Lower leg skin (tissue), 4 donors: ENCODE results near the gene VRTN. TPM values are rescaled to one million over a fixed set of nuclear protein-coding genes. Genes with fewer than 3 reads are reported as not detected.

Source experiments
- DNase-seq, 2 donors: peaks; one replicate each; pipeline ENCODE4 v3.0.0-alpha.2; 2019; ENCODE audit warnings: low spot score in 2 of 2
- H3K4me3 ChIP-seq: fragments of 200-600 bp; sonication (generic); 2 replicates; pipeline ENCODE4 v1.5.1; 2017; ENCODE audit warnings: mild to moderate bottlenecking, low read depth; ENCODE audit not compliant: poor library complexity, severe bottlenecking
- POLR2A ChIP-seq, 2 donors: fragments of 450-650 bp; IDR thresholded peaks; one replicate each; pipeline ENCODE4 v1.6.1; 2016 to 2017; ENCODE audit warnings: antibody characterized with exemption in 2 of 2, mild to moderate bottlenecking in 1 of 2, moderate library complexity in 1 of 2
- WGBS, 2 donors: methylation state at CpG; one replicate each; pipeline ENCODE4 v1.1.5; 2018; 5-methylcytosine and 5-hydroxymethylcytosine counted together
- intact Hi-C: fragments of 100-400 bp; cut with DNase I; formaldehyde crosslinking; loops from one replicate; pipeline ENCODE4 v1.15.0; 2023; ENCODE audit warnings: low total_unique reads
- total RNA-seq, 4 donors: library from RNA; depleted of rRNA; stranded (reverse); fragments of >200 nt; gene quantifications; one replicate each; pipeline ENCODE4 v1.1.0, GENCODE V29; 2016
- TF ChIP-seq, protein P1 (sequence below), 3 donors: fragments of 450-650 bp; IDR thresholded peaks; one replicate each; pipeline ENCODE4 v1.5.1; 2016; ENCODE audit warnings: antibody characterized with exemption in 3 of 3, mild to moderate bottlenecking in 3 of 3, moderate library complexity in 2 of 3

The VRTN gene
- total RNA-seq, 4 donors from 2014 or later: not detected

DNA sequence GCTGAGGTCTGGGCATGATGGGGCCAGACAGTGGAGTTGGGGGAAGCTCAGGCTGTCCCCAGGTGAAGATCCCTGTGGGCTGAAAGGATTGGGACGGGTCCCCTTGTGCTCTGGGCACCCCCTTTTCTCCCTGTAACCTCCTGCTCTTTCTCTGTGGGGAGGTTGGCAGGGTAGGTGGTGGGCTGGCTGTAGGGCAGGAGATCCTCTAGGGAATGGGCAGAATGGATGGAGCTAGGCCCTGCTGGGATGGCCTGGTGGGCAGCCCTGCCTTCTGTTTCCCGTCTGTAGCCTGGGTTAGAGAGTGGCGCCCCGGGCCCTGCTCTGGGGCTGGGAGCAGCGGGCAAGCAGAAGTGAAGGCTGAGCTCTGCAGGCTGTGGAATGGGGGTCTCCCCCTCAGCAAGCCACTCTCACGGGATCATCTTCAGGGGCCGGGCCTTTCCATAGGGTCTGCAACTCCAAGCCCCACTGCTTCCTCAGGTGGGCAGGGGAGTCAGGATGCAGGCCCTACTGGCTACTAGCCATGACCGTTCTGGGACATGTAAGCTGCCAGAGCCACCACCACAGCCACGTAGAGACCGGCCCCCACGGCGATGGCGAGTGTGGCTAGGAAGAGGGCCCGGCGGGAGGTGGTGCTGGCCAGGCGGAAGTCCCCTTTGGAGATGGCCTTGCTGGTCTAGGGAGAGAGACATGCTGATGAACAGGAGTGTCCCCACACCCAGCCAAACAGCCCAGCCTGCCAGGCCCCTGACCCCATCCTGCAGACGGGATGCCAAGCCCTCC lies 58.9 kb downstream of the VRTN start:
- no peak for TF ChIP-seq POLR2A (IDR thresholded peaks at IDR 0.05)
- TF ChIP-seq, protein P1, sequence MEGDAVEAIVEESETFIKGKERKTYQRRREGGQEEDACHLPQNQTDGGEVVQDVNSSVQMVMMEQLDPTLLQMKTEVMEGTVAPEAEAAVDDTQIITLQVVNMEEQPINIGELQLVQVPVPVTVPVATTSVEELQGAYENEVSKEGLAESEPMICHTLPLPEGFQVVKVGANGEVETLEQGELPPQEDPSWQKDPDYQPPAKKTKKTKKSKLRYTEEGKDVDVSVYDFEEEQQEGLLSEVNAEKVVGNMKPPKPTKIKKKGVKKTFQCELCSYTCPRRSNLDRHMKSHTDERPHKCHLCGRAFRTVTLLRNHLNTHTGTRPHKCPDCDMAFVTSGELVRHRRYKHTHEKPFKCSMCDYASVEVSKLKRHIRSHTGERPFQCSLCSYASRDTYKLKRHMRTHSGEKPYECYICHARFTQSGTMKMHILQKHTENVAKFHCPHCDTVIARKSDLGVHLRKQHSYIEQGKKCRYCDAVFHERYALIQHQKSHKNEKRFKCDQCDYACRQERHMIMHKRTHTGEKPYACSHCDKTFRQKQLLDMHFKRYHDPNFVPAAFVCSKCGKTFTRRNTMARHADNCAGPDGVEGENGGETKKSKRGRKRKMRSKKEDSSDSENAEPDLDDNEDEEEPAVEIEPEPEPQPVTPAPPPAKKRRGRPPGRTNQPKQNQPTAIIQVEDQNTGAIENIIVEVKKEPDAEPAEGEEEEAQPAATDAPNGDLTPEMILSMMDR (IDR thresholded peaks at IDR 0.05): no peak
- WGBS, 2 donors: 89% methylated on average over 11 to 17 of the region's 17 CpGs
- H3K4me3 ChIP-seq: no peak overlapping the region
- intact Hi-C loops: no loop called here
- no peak for DNase-seq

- TF ChIP-seq, protein P1 (IDR thresholded peaks at IDR 0.05): no peak
- TF ChIP-seq POLR2A (IDR thresholded peaks at IDR 0.05): no peak
- DNase-seq: no peak
- H3K4me3 ChIP-seq: no peak overlapping the region
- intact Hi-C loops: no loop called here
- 88 to 99% methylated on average over 4 to 5 of the region's 5 CpGs for WGBS, 2 donors
Measured at GRCh38 chr14:74407801-74408154, 59.5 kb downstream of the VRTN start.

DNA sequence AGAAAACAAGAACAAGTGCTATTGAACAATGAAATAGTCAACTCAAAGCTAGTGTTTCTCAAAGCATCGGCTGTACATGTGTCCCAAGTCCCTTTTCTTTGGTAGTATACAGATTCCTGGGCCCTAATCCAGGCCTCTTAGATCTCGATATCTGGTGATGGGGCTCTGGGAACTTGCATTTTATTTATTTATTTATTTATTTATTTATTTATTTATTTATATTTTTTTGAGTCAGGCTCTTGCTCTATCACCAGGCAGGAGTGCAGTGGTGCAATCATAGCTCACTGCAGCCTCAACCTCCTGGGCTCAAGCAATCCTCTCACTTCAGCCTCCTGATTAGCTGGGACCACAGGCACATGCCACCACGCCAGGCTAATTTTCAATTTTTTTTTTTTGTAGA lies 60.6 kb downstream of the VRTN start:
- no peak overlapping the region for H3K4me3 ChIP-seq
- TF ChIP-seq, protein P1 (IDR thresholded peaks at IDR 0.05): no peak
- no peak for TF ChIP-seq POLR2A (IDR thresholded peaks at IDR 0.05)
- intact Hi-C loops: no loop called here
- DNase-seq: no peak
- 91 to 95% methylated on average over 3 of the region's 3 CpGs for whole genome bisulfite sequencing, 2 donors

DNA sequence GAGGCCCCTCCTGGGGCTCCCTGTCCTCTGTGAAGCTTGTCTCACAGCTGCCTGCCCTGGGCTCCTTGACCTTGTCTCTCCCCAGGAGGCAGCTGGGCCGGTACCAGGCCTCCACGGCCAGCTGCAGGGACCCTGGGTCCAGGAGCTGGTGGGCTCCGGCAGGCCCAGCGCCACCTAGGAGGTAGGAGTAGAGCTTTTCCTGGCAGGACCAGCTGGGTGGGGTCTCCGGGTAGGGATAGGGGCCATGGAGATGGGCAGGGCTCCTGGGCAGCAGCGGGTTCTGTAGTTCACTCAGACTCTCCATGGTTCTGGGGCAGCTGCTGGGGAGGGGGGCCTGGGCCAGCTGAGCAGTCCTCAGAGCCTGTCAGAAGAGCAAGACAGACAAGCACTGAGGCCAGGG lies 61.2 kb downstream of the VRTN start:
- DNase-seq: no peak
- intact Hi-C loops: no loop called here
- WGBS, 2 donors: 72 to 88% methylated on average over 4 to 5 of the region's 6 CpGs
- no peak overlapping the region for H3K4me3 ChIP-seq
- TF ChIP-seq, protein P1 (IDR thresholded peaks at IDR 0.05): no peak
- TF ChIP-seq POLR2A (IDR thresholded peaks at IDR 0.05): no peak

Other genes with a start within 250 kb of the VRTN start
- gene VSX2, start 109.0 kb upstream of the VRTN start, total RNA-seq: not detected
- gene ABCD4, start 45.5 kb upstream of the VRTN start, total RNA-seq: 10 to 100 TPM; 29.6 to 50.3 (median 33.9) TPM
- under 1 TPM; 0.13 to 0.69 (median 0.33) TPM for gene SYNDIG1L, start 77.7 kb downstream of the VRTN start, total RNA-seq
- gene NPC2, start 144.8 kb downstream of the VRTN start, total RNA-seq: 100 to 1,000 TPM; 229 to 483 (median 297) TPM
- 10 to 100 TPM in 3 of 4 donors, 1 to 10 TPM in 1; 4.1 to 14.4 (median 12.4) TPM for gene ISCA2, start 145.3 kb downstream of the VRTN start, total RNA-seq